ENCODE results near the gene USP30.
A peak's percentile ranks its signal among the peaks of the same experiment; 100 is the strongest.

Gene USP30

DNA sequence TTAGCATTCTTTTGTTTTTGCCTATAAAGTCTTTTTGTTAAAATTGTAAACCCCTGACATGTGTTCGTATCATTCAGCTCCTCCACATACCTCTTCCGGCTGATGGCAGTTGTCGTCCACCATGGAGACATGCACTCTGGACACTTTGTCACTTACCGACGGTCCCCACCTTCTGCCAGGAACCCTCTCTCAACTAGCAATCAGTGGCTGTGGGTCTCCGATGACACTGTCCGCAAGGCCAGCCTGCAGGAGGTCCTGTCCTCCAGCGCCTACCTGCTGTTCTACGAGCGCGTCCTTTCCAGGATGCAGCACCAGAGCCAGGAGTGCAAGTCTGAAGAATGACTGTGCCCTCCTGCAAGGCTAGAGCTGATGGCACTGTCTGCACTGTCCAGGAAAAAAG lies 33.2 kb downstream of the USP30 start:
- no peaks in the 10 kb centered on the region for H3K9me2 ChIP-seq (replicated peaks; ENCODE audit: low read depth, low read length)
- H3K36me3 ChIP-seq (ENCODE audit: insufficient read depth, low read length), result peaks cover 72% of the 10 kb centered on the region; the same call in 1 of the 2 replicates
- H3K27me3 ChIP-seq (ENCODE audit: insufficient read depth, low read length, poor library complexity, severe bottlenecking), result no peaks in the 10 kb centered on the region
- peaks cover 4% of the 10 kb centered on the region for H4K20me1 ChIP-seq (ENCODE audit: insufficient read depth, low read length, poor library complexity, severe bottlenecking)
- H3K4me3 ChIP-seq (ENCODE audit: low read length, poor library complexity, severe bottlenecking), result no peak overlapping the region
- H3K9ac ChIP-seq (ENCODE audit: low read depth, low read length, poor library complexity, severe bottlenecking), result no peak overlapping the region
- no peak overlapping the region for H3K4me2 ChIP-seq (ENCODE audit: low read depth, low read length, poor library complexity, severe bottlenecking)
- no peaks in the 10 kb centered on the region for H3F3A ChIP-seq (ENCODE audit: low read depth)
- no peaks in the 10 kb centered on the region for H3K9me3 ChIP-seq (ENCODE audit: insufficient read depth, low read depth, low read length)
- H2AFZ ChIP-seq (ENCODE audit: low read length), result no peak overlapping the region
- H3K79me2 ChIP-seq (ENCODE audit: insufficient read depth, low read length), result peaks cover 14% of the 10 kb centered on the region; the same call in 1 of the 2 replicates
- H3K4me1 ChIP-seq (ENCODE audit: insufficient read depth, low read length, poor library complexity, severe bottlenecking), result peaks cover 10% of the 10 kb centered on the region
- no peak for TF ChIP-seq EZH2phosphoT487 (IDR thresholded peaks at IDR 0.05; ENCODE audit: borderline replicate concordance)
- TF ChIP-seq, protein P1, sequence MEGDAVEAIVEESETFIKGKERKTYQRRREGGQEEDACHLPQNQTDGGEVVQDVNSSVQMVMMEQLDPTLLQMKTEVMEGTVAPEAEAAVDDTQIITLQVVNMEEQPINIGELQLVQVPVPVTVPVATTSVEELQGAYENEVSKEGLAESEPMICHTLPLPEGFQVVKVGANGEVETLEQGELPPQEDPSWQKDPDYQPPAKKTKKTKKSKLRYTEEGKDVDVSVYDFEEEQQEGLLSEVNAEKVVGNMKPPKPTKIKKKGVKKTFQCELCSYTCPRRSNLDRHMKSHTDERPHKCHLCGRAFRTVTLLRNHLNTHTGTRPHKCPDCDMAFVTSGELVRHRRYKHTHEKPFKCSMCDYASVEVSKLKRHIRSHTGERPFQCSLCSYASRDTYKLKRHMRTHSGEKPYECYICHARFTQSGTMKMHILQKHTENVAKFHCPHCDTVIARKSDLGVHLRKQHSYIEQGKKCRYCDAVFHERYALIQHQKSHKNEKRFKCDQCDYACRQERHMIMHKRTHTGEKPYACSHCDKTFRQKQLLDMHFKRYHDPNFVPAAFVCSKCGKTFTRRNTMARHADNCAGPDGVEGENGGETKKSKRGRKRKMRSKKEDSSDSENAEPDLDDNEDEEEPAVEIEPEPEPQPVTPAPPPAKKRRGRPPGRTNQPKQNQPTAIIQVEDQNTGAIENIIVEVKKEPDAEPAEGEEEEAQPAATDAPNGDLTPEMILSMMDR (conservative IDR thresholded peaks at IDR 0.05; ENCODE audit: low read length), result no peak

GRCh38 chr12:109087250-109087649 lies 34.9 kb downstream of the USP30 start:
- no peak overlapping the region for H3K4me2 ChIP-seq (ENCODE audit: low read depth, low read length, poor library complexity, severe bottlenecking)
- H3K9ac ChIP-seq (ENCODE audit: low read depth, low read length, poor library complexity, severe bottlenecking), result no peak overlapping the region
- peaks cover 62% of the 10 kb centered on the region; the same call in 1 of the 2 replicates for H3K36me3 ChIP-seq (ENCODE audit: insufficient read depth, low read length)
- peaks cover 23% of the 10 kb centered on the region for H3K4me1 ChIP-seq (ENCODE audit: insufficient read depth, low read length, poor library complexity, severe bottlenecking)
- H3F3A ChIP-seq (ENCODE audit: low read depth), result no peaks in the 10 kb centered on the region
- no peak overlapping the region for H2AFZ ChIP-seq (ENCODE audit: low read length)
- H3K9me3 ChIP-seq (ENCODE audit: insufficient read depth, low read depth, low read length), result no peaks in the 10 kb centered on the region
- H3K79me2 ChIP-seq (ENCODE audit: insufficient read depth, low read length), result peaks cover 29% of the 10 kb centered on the region
- no peak for TF ChIP-seq EZH2phosphoT487 (IDR thresholded peaks at IDR 0.05; ENCODE audit: borderline replicate concordance)
- TF ChIP-seq, protein P1 (conservative IDR thresholded peaks at IDR 0.05; ENCODE audit: low read length), result no peak
- H3K4me3 ChIP-seq (ENCODE audit: low read length, poor library complexity, severe bottlenecking), result no peak overlapping the region
- H4K20me1 ChIP-seq (ENCODE audit: insufficient read depth, low read length, poor library complexity, severe bottlenecking), result peaks cover 4% of the 10 kb centered on the region
- no peaks in the 10 kb centered on the region for H3K9me2 ChIP-seq (replicated peaks; ENCODE audit: low read depth, low read length)
- no peaks in the 10 kb centered on the region for H3K27me3 ChIP-seq (ENCODE audit: insufficient read depth, low read length, poor library complexity, severe bottlenecking)

DNA sequence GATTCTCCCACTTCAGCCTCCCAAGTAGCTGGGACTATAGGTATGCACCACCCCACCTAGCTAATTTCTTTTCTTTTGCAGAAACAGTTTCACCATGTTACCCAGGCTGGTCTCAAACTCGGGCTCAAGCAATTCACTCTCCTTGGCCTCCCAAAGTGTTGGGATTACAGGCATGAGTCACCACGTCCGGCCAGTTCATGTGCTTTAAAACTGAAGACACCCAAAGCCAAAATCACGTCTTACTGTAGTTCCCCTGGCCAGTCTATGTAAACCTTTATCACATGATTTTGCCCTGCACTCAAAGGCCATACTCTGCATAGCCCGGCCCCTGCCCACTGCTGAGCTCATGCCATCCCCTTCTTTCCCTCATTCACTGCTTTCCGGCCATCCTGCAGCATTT lies 36.4 kb downstream of the USP30 start:
- no peaks in the 10 kb centered on the region for H3F3A ChIP-seq (ENCODE audit: low read depth)
- H3K4me3 ChIP-seq (ENCODE audit: low read length, poor library complexity, severe bottlenecking), result no peak overlapping the region
- no peaks in the 10 kb centered on the region for H3K27me3 ChIP-seq (ENCODE audit: insufficient read depth, low read length, poor library complexity, severe bottlenecking)
- H3K79me2 ChIP-seq (ENCODE audit: insufficient read depth, low read length), result peaks cover 40% of the 10 kb centered on the region
- TF ChIP-seq EZH2phosphoT487 (IDR thresholded peaks at IDR 0.05; ENCODE audit: borderline replicate concordance), result no peak
- TF ChIP-seq, protein P1 (conservative IDR thresholded peaks at IDR 0.05; ENCODE audit: low read length), result no peak
- peak overlapping the region; percentile 94 for H3K4me2 ChIP-seq (ENCODE audit: low read depth, low read length, poor library complexity, severe bottlenecking)
- H3K9me2 ChIP-seq (replicated peaks; ENCODE audit: low read depth, low read length), result no peaks in the 10 kb centered on the region
- H3K9ac ChIP-seq (ENCODE audit: low read depth, low read length, poor library complexity, severe bottlenecking), result no peak overlapping the region
- peaks cover 8% of the 10 kb centered on the region for H4K20me1 ChIP-seq (ENCODE audit: insufficient read depth, low read length, poor library complexity, severe bottlenecking)
- no peak overlapping the region for H2AFZ ChIP-seq (ENCODE audit: low read length)
- peaks cover 32% of the 10 kb centered on the region for H3K4me1 ChIP-seq (ENCODE audit: insufficient read depth, low read length, poor library complexity, severe bottlenecking)
- H3K9me3 ChIP-seq (ENCODE audit: insufficient read depth, low read depth, low read length), result no peaks in the 10 kb centered on the region
- H3K36me3 ChIP-seq (ENCODE audit: insufficient read depth, low read length), result peaks cover 46% of the 10 kb centered on the region; the same call in 1 of the 2 replicates

All from Loucy (cell line).